ENCODE data around the gene EFCAB8. TPM values are rescaled to one million over a fixed set of nuclear protein-coding genes. Genes with fewer than 3 reads are reported as not detected.
A peak's percentile ranks its signal among the peaks of the same experiment; 100 is the strongest.

Gene EFCAB8
- total RNA-seq, 1 experiment from 2014 or later = 0.09 TPM

GRCh38 chr20:32886652-32887051, 27.9 kb downstream of the EFCAB8 start:
- H3K9ac ChIP-seq (ENCODE audit: extremely low read depth, insufficient read length, low read length) = no peak overlapping the region
- H2BK15ac ChIP-seq (ENCODE audit: low read depth, low read length) = no peak overlapping the region
- H3K56ac ChIP-seq (ENCODE audit: insufficient read length, low read depth, low read length) = no peak overlapping the region
- no peak overlapping the region for H2BK12ac ChIP-seq (ENCODE audit: insufficient read length, low read depth, low read length)
- Mint-ChIP-seq H3K36me3 (ENCODE audit: insufficient read depth in 1 of 3, low read depth in 3 of 3) (no peaks in the 10 kb centered on the region; a peak in 1 of 7 replicates), H3K27ac (peak overlapping the region in 2 of 3 experiments; percentile 41 to 42; a peak in 3 of 7 replicates), H3K4me3 (no peak overlapping the region), H3K9me3 (no peaks in the 10 kb centered on the region), H3K27me3 (ENCODE audit: low read depth) (no peaks in the 10 kb centered on the region; the same call in 1 of the 2 replicates), H3K4me1 (peaks cover 18 to 21% of the 10 kb centered on the region in 2 experiments)
- H2AFZ ChIP-seq (ENCODE audit: low read length) = no peak overlapping the region
- peaks cover 2% of the 10 kb centered on the region; the same call in 1 of the 2 replicates for H3K4me1 ChIP-seq (ENCODE audit: insufficient read depth, low read length)
- no peak overlapping the region for H2BK120ac ChIP-seq (ENCODE audit: low read depth, low read length, poor library complexity, severe bottlenecking)
- no peak overlapping the region for H3K23ac ChIP-seq (ENCODE audit: insufficient read length, low read depth, low read length)
- no peaks in the 10 kb centered on the region for H3K27me3 ChIP-seq (ENCODE audit: insufficient read depth, low read length)
- H3K79me1 ChIP-seq (ENCODE audit: insufficient read depth, low read depth, low read length, poor library complexity, severe bottlenecking) = no peaks in the 10 kb centered on the region
- no peak overlapping the region for H3K4me2 ChIP-seq (ENCODE audit: insufficient read depth, insufficient read length, low read length)
- H3K79me2 ChIP-seq (ENCODE audit: insufficient read depth, low read length) = no peaks in the 10 kb centered on the region
- no peak overlapping the region for H4K5ac ChIP-seq (ENCODE audit: insufficient read length, low read depth, low read length)
- no peaks in the 10 kb centered on the region for H3K9me3 ChIP-seq (ENCODE audit: control insufficient read depth, low read depth, low read length)
- H3K23me2 ChIP-seq (ENCODE audit: insufficient read length, low read depth, low read length, poor library complexity, severe bottlenecking) = no peaks in the 10 kb centered on the region
- H3K18ac ChIP-seq (ENCODE audit: insufficient read length, low read depth, low read length) = no peak overlapping the region
- peak; percentile 53 for DNase-seq
- no peak overlapping the region for H4K8ac ChIP-seq (replicated peaks; ENCODE audit: insufficient read length, low read depth, low read length)
- WGBS (ENCODE audit: extremely low coverage, insufficient read length, low lambda C conversion rate) = no CpG with 5 or more reads among the region's 3 CpGs
- H3K4ac ChIP-seq (ENCODE audit: low read depth, low read length) = no peak overlapping the region
- H3K27ac ChIP-seq (ENCODE audit: insufficient read length, low read depth, low read length) = no peak overlapping the region
- H2AK5ac ChIP-seq (ENCODE audit: insufficient read length, low read length) = no peak overlapping the region
- H4K91ac ChIP-seq (ENCODE audit: insufficient read length, low read depth, low read length) = no peak overlapping the region
- no peak overlapping the region for H2BK5ac ChIP-seq (ENCODE audit: insufficient read length, low read length)
- H3K14ac ChIP-seq (ENCODE audit: insufficient read depth, low read length) = peak overlapping the region; percentile 21; the same call in 1 of the 2 replicates
- no peak overlapping the region for H3T11ph ChIP-seq (ENCODE audit: low read length)
- no peak overlapping the region for H2BK20ac ChIP-seq (ENCODE audit: low read depth, low read length, poor library complexity, severe bottlenecking)
- no peaks in the 10 kb centered on the region for H4K20me1 ChIP-seq (ENCODE audit: control insufficient read depth, insufficient read depth, insufficient read length)
- no peak for TF ChIP-seq CTCF (conservative IDR thresholded peaks at IDR 0.05)

Data from H9 (cell line).